GM12865 (cell line): ENCODE results near the gene FCHO2.

Experiments
- DNase-seq: peaks from one replicate; pipeline ENCODE4 v3.0.0; 2010; ENCODE audit warnings: low read depth
- H3K4me3 ChIP-seq: 2 replicates; pipeline ENCODE4 v1.5.1; 2011; ENCODE audit warnings: mild to moderate bottlenecking, low read depth, low read length, control low read depth
- CTCF ChIP-seq: IDR thresholded peaks from 2 replicates; pipeline ENCODE4 v1.5.1; 2011; ENCODE audit warnings: low read length, control low read depth, low read depth, inconsistent platforms; ENCODE audit not compliant: insufficient read depth; ENCODE audit errors: missing control alignments

FCHO2 gene

GRCh38 chr5:73106335-73106734 is 150.5 kb downstream of the FCHO2 start:
- no peak overlapping the region for H3K4me3 ChIP-seq
- no peak for TF ChIP-seq CTCF

GRCh38 chr5:73110190-73110589 is 154.3 kb downstream of the FCHO2 start:
- no peak overlapping the region for H3K4me3 ChIP-seq
- TF ChIP-seq CTCF, result no peak
- DNase-seq, result no peak

More at GRCh38 chr5:73106335-73106734, 150.5 kb downstream of the FCHO2 start:
- no peak for DNase-seq

- TF ChIP-seq CTCF, result no peak
- no peak overlapping the region for H3K4me3 ChIP-seq
- no peak for DNase-seq
Observed at GRCh38 chr5:73111536-73111935, 155.7 kb downstream of the FCHO2 start.

GRCh38 chr5:73112359-73112758 is 156.5 kb downstream of the FCHO2 start:
- TF ChIP-seq CTCF, result no peak
- no peak for DNase-seq
- H3K4me3 ChIP-seq, result no peak overlapping the region

- DNase-seq, result no peak
- no peak for TF ChIP-seq CTCF
Observed at GRCh38 chr5:73114044-73114688, 158.3 kb downstream of the FCHO2 start.

GRCh38 chr5:73115399-73116051 is 159.7 kb downstream of the FCHO2 start:
- no peak overlapping the region for H3K4me3 ChIP-seq
- no peak for DNase-seq
- TF ChIP-seq CTCF, result no peak

More at GRCh38 chr5:73114044-73114688, 158.3 kb downstream of the FCHO2 start:
- H3K4me3 ChIP-seq, result no peak overlapping the region
